Esophagus squamous epithelium (tissue), 5 donors: Measurements from ENCODE around the gene DNAJC5G. TPM values are rescaled to one million over a fixed set of nuclear protein-coding genes. Genes with fewer than 3 reads are reported as not detected.
A peak's percentile ranks its signal among the peaks of the same experiment; 100 is the strongest.
"Not testable (repeated sequence)": the region's sequence is repeated elsewhere in the genome, so short reads cannot be mapped to it uniquely, and the experiment has no call there.

Source experiments
- DNase-seq: peaks from one replicate; lab custom pipeline; 2025; lab: John Stamatoyannopoulos, UW
- H3K27ac ChIP-seq, 4 donors: fragments of 200-600 bp; sonication (generic); one replicate each; pipeline ENCODE4 v1.5.1; 2016 to 2019; ENCODE audit warnings: mild to moderate bottlenecking in 1 of 4
- H3K27me3 ChIP-seq, 4 donors: fragments of 200-600 bp; sonication (generic); 1 replicate in 3 of 4; 2 replicates in 1 of 4; pipeline versions ENCODE4 v1.5.1 to v1.6.0; 2017 to 2021; ENCODE audit warnings: antibody characterized with exemption in 1 of 4
- H3K36me3 ChIP-seq, 3 donors: fragments of 200-600 bp; sonication (generic); one replicate each; pipeline ENCODE4 v1.5.1; 2016 to 2019
- H3K4me1 ChIP-seq, 3 donors: fragments of 200-600 bp; sonication (generic); one replicate each; pipeline ENCODE4 v1.5.1; 2017 to 2019
- H3K4me3 ChIP-seq, 4 donors: fragments of 200-600 bp; sonication (generic); 1 replicate in 3 of 4; 2 replicates in 1 of 4; pipeline ENCODE4 v1.5.1; 2016 to 2019; ENCODE audit warnings: mild to moderate bottlenecking in 2 of 4, moderate library complexity in 1 of 4
- H3K9me3 ChIP-seq, 3 donors: fragments of 200-600 bp; sonication (generic); one replicate each; pipeline ENCODE4 v1.5.1; 2016 to 2019
- CTCF ChIP-seq, 6 experiments: fragments of 450-650 bp in 4 of 6; fragments of 200-600 bp in 2 of 6; sonication (generic) in 2 of 6; IDR thresholded peaks; one replicate each; pipeline ENCODE4 v1.5.1; 2016 to 2019; ENCODE audit warnings: antibody characterized with exemption in 6 of 6, mild to moderate bottlenecking in 4 of 6, moderate library complexity in 4 of 6
- POLR2A ChIP-seq, 4 donors: fragments of 450-650 bp; IDR thresholded peaks; one replicate each; pipeline ENCODE4 v1.6.1; 2017; ENCODE audit warnings: antibody characterized with exemption in 4 of 4, mild to moderate bottlenecking in 4 of 4, moderate library complexity in 3 of 4
- WGBS, 2 donors: methylation state at CpG; one replicate each; pipeline ENCODE4 v1.1.5; 2018; 5-methylcytosine and 5-hydroxymethylcytosine counted together
- intact Hi-C: fragments of 100-400 bp; cut with DNase I; formaldehyde crosslinking; loops from one replicate; pipeline ENCODE4 v1.15.0; 2022
- total RNA-seq, 4 donors: library from RNA; depleted of rRNA; stranded (reverse); fragments of >200 nt; gene quantifications; one replicate each; pipeline ENCODE4 v1.1.0, GENCODE V29; 2016
- donor health status: DM: yes; HTN: yes; CAD: no.

The DNAJC5G gene
- total RNA-seq, 4 donors from 2014 or later: 0.38 TPM; not detected in 3

GRCh38 chr2:27264253-27264752 lies 10.9 kb upstream of the DNAJC5G start:
- DNase-seq: no peak
- intact Hi-C loops: no loop called here

GRCh38 chr2:27264753-27265535 lies 10.3 kb upstream of the DNAJC5G start:
- no peaks in the 10 kb centered on the region for H3K9me3 ChIP-seq
- no peaks in the 10 kb centered on the region for H3K36me3 ChIP-seq
- peak overlapping the region in 3 of 4 donors; percentile 7 to 61 (median 31) for H3K4me3 ChIP-seq
- intact Hi-C loops: no loop called here
- H3K4me1 ChIP-seq: peaks cover 30 to 41% (median 32%) of the 10 kb centered on the region in 3 donors
- DNase-seq: no peak
- no peak overlapping the region for H3K27ac ChIP-seq
- peaks cover 16 to 98% (median 28%) of the 10 kb centered on the region in 4 donors for H3K27me3 ChIP-seq
- WGBS, 2 donors: 8 to 37% methylated on average over 8 to 22 of the region's 56 CpGs
- peak in 5 of 6 experiments; percentile 27 to 40 (median 31) for TF ChIP-seq CTCF (IDR thresholded peaks at IDR 0.05)
- TF ChIP-seq POLR2A (IDR thresholded peaks at IDR 0.05): no peak

More at GRCh38 chr2:27264253-27264752, 10.9 kb upstream of the DNAJC5G start:
- Histone ChIP-seq H3K9me3 (no peaks in the 10 kb centered on the region), H3K36me3 (no peaks in the 10 kb centered on the region), H3K27me3 (peaks cover 16 to 100% (median 28%) of the 10 kb centered on the region in 4 donors), H3K4me1 (peaks cover 30 to 41% (median 32%) of the 10 kb centered on the region in 3 donors), H3K27ac (no peak overlapping the region), H3K4me3 (peak overlapping the region in 3 of 4 donors; percentile 7 to 61 (median 31))
- WGBS, 2 donors: 0% methylated on average over 21 to 22 of the region's 38 CpGs
- TF ChIP-seq POLR2A (IDR thresholded peaks at IDR 0.05): no peak
- no peak for TF ChIP-seq CTCF (IDR thresholded peaks at IDR 0.05)

- Histone ChIP-seq H3K4me1 (peaks cover 30 to 41% (median 32%) of the 10 kb centered on the region in 3 donors), H3K9me3 (no peaks in the 10 kb centered on the region), H3K27me3 (peaks cover 15 to 98% (median 28%) of the 10 kb centered on the region in 4 donors), H3K36me3 (no peaks in the 10 kb centered on the region), H3K4me3 (no peak overlapping the region), H3K27ac (no peak overlapping the region)
- intact Hi-C loops: no loop called here
- TF ChIP-seq POLR2A (IDR thresholded peaks at IDR 0.05): no peak
- TF ChIP-seq CTCF (IDR thresholded peaks at IDR 0.05): no peak
- DNase-seq: no peak
These were observed 9.7 kb upstream of the DNAJC5G start for GRCh38 chr2:27265536-27265870.

GRCh38 chr2:27268296-27268695 lies 6.9 kb upstream of the DNAJC5G start:
- H3K9me3 ChIP-seq, H3K4me3 ChIP-seq, DNase-seq, H3K27ac ChIP-seq, H3K36me3 ChIP-seq, intact Hi-C loops: not testable (repeated sequence)
- 88 to 94% methylated on average over 10 to 13 of the region's 13 CpGs for WGBS, 2 donors
- Histone ChIP-seq H3K27me3 (peaks cover 3 to 93% (median 13%) of the 10 kb centered on the region in 4 donors), H3K4me1 (peaks cover 17 to 23% (median 20%) of the 10 kb centered on the region in 3 donors)

GRCh38 chr2:27270131-27270530 lies 5.1 kb upstream of the DNAJC5G start:
- no peaks in the 10 kb centered on the region for H3K9me3 ChIP-seq
- no peak overlapping the region for H3K27ac ChIP-seq
- intact Hi-C loops: loop anchor here (10.0 kb wide), 1 partner anchor 165 kb away; no protein-coding TSS in a partner anchor
- no peak overlapping the region for H3K4me3 ChIP-seq
- TF ChIP-seq POLR2A (IDR thresholded peaks at IDR 0.05): no peak
- TF ChIP-seq CTCF (IDR thresholded peaks at IDR 0.05): no peak
- DNase-seq: no peak
- H3K4me1 ChIP-seq: peaks cover 1 to 5% (median 2%) of the 10 kb centered on the region in 3 donors
- 57 to 63% methylated on average over 3 of the region's 3 CpGs for WGBS, 2 donors
- peaks cover 0 to 89% (median 6%) of the 10 kb centered on the region in 4 donors for H3K27me3 ChIP-seq
- no peaks in the 10 kb centered on the region for H3K36me3 ChIP-seq
